ENCODE results near the gene ZNF8.

- TF ChIP-seq EZH2phosphoT487 (IDR thresholded peaks at IDR 0.05; ENCODE audit: borderline replicate concordance, low read depth, low read length): no peak
- TF ChIP-seq CTCF (conservative IDR thresholded peaks at IDR 0.05; ENCODE audit: low read length): no peak
Observed at GRCh38 chr19:58349590-58349989, 70.8 kb downstream of the ZNF8 start.
